HEK293T (cell line): ENCODE data around the gene COL9A2.

ENCODE experiments used
- ARNT ChIP-seq: fragments of 450-650 bp; IDR thresholded peaks from 2 replicates; pipeline ENCODE4 v1.6.1; 2017; ENCODE audit warnings: mild to moderate bottlenecking
- BHLHE40 ChIP-seq: fragments of 450-650 bp; IDR thresholded peaks from 2 replicates; pipeline ENCODE4 v1.6.1; 2016; ENCODE audit warnings: mild to moderate bottlenecking, moderate library complexity, borderline replicate concordance
- FOXA1 ChIP-seq: fragments of 450-650 bp; IDR thresholded peaks from 2 replicates; pipeline ENCODE4 v1.6.1; 2016; ENCODE audit warnings: mild to moderate bottlenecking
- FOXM1 ChIP-seq: fragments of 450-650 bp; IDR thresholded peaks from 2 replicates; pipeline ENCODE4 v1.6.1; 2017; ENCODE audit warnings: mild to moderate bottlenecking, borderline replicate concordance
- L3MBTL2 ChIP-seq: fragments of 450-650 bp; conservative IDR thresholded peaks from 2 replicates; pipeline ENCODE4 v1.6.1; 2016; ENCODE audit warnings: mild to moderate bottlenecking
- LEF1 ChIP-seq: fragments of 450-650 bp; IDR thresholded peaks from 2 replicates; pipeline ENCODE4 v1.6.1; 2017; ENCODE audit warnings: mild to moderate bottlenecking, borderline replicate concordance
- NFRKB ChIP-seq: fragments of 450-650 bp; IDR thresholded peaks from 2 replicates; pipeline ENCODE4 v1.6.1; 2016; ENCODE audit warnings: mild to moderate bottlenecking, moderate library complexity
- SP1 ChIP-seq: fragments of 450-650 bp; IDR thresholded peaks from 2 replicates; pipeline ENCODE4 v1.6.1; 2017
- SUZ12 ChIP-seq: fragments of 450-650 bp; IDR thresholded peaks from 2 replicates; pipeline ENCODE4 v1.6.1; 2016; ENCODE audit warnings: mild to moderate bottlenecking
- TARDBP ChIP-seq: fragments of 450-650 bp; IDR thresholded peaks from 2 replicates; pipeline ENCODE4 v1.6.1; 2016
- ZNF384 ChIP-seq: fragments of 450-650 bp; IDR thresholded peaks from 2 replicates; pipeline ENCODE4 v1.6.1; 2016
- TF ChIP-seq, protein P1 (sequence below): fragments of 450-650 bp; IDR thresholded peaks from 2 replicates; pipeline ENCODE4 v1.6.1; 2016

- TF ChIP-seq LEF1: no peak
- TF ChIP-seq ARNT: no peak
- TF ChIP-seq SUZ12: no peak
- TF ChIP-seq NFRKB: no peak
- no peak for TF ChIP-seq TARDBP
- TF ChIP-seq BHLHE40: no peak
- no peak for TF ChIP-seq FOXM1
- no peak for TF ChIP-seq L3MBTL2
- TF ChIP-seq SP1: no peak
- no peak for TF ChIP-seq FOXA1
- TF ChIP-seq, protein P1, sequence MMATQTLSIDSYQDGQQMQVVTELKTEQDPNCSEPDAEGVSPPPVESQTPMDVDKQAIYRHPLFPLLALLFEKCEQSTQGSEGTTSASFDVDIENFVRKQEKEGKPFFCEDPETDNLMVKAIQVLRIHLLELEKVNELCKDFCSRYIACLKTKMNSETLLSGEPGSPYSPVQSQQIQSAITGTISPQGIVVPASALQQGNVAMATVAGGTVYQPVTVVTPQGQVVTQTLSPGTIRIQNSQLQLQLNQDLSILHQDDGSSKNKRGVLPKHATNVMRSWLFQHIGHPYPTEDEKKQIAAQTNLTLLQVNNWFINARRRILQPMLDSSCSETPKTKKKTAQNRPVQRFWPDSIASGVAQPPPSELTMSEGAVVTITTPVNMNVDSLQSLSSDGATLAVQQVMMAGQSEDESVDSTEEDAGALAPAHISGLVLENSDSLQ: no peak
- TF ChIP-seq ZNF384: no peak
Observed at GRCh38 chr1:40270152-40270834, 46.8 kb downstream of the COL9A2 start.
